GM23338 (cell line): ENCODE data around the gene FBXL17. TPM values are rescaled to one million over a fixed set of nuclear protein-coding genes. Genes with fewer than 3 reads are reported as not detected.

Experiments used
- ATAC-seq: fragments of 200-7000 bp; cut with Tn5 transposase; 3 replicates; pipeline ENCODE4 v1.9.1; 2020
- DNase-seq: peaks from one replicate; pipeline ENCODE4 v3.0.0-alpha.2; 2015; ENCODE audit warnings: low spot score
- H2AFZ ChIP-seq: fragments of 200-600 bp; sonication (generic); 2 replicates; pipeline ENCODE4 v1.8.0; 2016; ENCODE audit warnings: antibody characterized with exemption, mild to moderate bottlenecking, moderate library complexity
- H3F3A ChIP-seq: fragments of 200-600 bp; sonication (generic); replicated peaks from 2 replicates; pipeline ENCODE4 v1.8.0; 2017; ENCODE audit warnings: antibody characterized with exemption, mixed run types, low read depth
- H3K27ac ChIP-seq: fragments of 200-600 bp; sonication (generic); 2 replicates; pipeline ENCODE4 v1.6.1; 2016; ENCODE audit warnings: low read depth
- H3K27me3 ChIP-seq: fragments of 200-600 bp; sonication (generic); 2 replicates; pipeline ENCODE4 v1.8.0; 2016; ENCODE audit warnings: mild to moderate bottlenecking, mixed run types, moderate library complexity; ENCODE audit not compliant: insufficient read depth
- H3K36me3 ChIP-seq: fragments of 200-600 bp; sonication (generic); 2 replicates; pipeline ENCODE4 v1.8.0; 2016; ENCODE audit warnings: mild to moderate bottlenecking; ENCODE audit not compliant: insufficient read depth
- H3K4me1 ChIP-seq: fragments of 200-600 bp; sonication (generic); 2 replicates; pipeline ENCODE4 v1.8.0; 2016; ENCODE audit warnings: mild to moderate bottlenecking, moderate library complexity; ENCODE audit not compliant: insufficient read depth
- H3K4me2 ChIP-seq: fragments of 200-600 bp; sonication (generic); 2 replicates; pipeline ENCODE4 v1.7.1; 2017; ENCODE audit warnings: mixed run types
- H3K4me3 ChIP-seq: fragments of 200-600 bp; sonication (generic); 2 replicates; pipeline ENCODE4 v1.6.1; 2016; ENCODE audit warnings: mixed run types
- H3K79me2 ChIP-seq: fragments of 200-600 bp; sonication (generic); replicated peaks from 2 replicates; pipeline ENCODE4 v1.8.0; 2017; ENCODE audit warnings: mild to moderate bottlenecking; ENCODE audit not compliant: insufficient read depth
- H3K9me2 ChIP-seq: fragments of 200-600 bp; sonication (generic); 2 replicates; pipeline ENCODE4 v1.8.0; 2017; ENCODE audit not compliant: insufficient read depth
- H4K20me1 ChIP-seq: fragments of 200-600 bp; sonication (generic); replicated peaks from 2 replicates; pipeline ENCODE4 v1.8.0; 2017; ENCODE audit warnings: mild to moderate bottlenecking; ENCODE audit not compliant: insufficient read depth
- H3K27ac Mint-ChIP-seq: 2 replicates; pipeline ENCODE4 v1.8.0; 2020; ENCODE audit warnings: inconsistent platforms, mild to moderate bottlenecking, moderate library complexity, mixed read lengths
- H3K27me3 Mint-ChIP-seq: 3 replicates; pipeline ENCODE4 v1.8.0; 2022; ENCODE audit warnings: low read depth, mild to moderate bottlenecking, moderate library complexity, mixed read lengths, inconsistent platforms; ENCODE audit not compliant: insufficient read depth, poor library complexity
- H3K36me3 Mint-ChIP-seq: 3 replicates; pipeline ENCODE4 v1.8.0; 2021; ENCODE audit warnings: low read depth, mild to moderate bottlenecking, inconsistent platforms, moderate library complexity, mixed read lengths
- H3K4me1 Mint-ChIP-seq: 3 replicates; pipeline ENCODE4 v1.8.0; 2020; ENCODE audit warnings: mild to moderate bottlenecking, inconsistent platforms, mixed read lengths
- H3K4me3 Mint-ChIP-seq: 3 replicates; pipeline ENCODE4 v1.8.0; 2021; ENCODE audit warnings: moderate library complexity, mild to moderate bottlenecking, inconsistent platforms, mixed read lengths
- H3K9me3 Mint-ChIP-seq: 3 replicates; pipeline ENCODE4 v1.8.0; 2020; ENCODE audit warnings: moderate library complexity, mild to moderate bottlenecking, inconsistent platforms, mixed read lengths
- CTCF ChIP-seq, 2 experiments: fragments of 200-600 bp in 1 of 2; sonication (generic) in 1 of 2; conservative IDR thresholded peaks; 2 replicates each; pipeline versions ENCODE4 v1.5.1 to v1.6.1; 2016 to 2017; ENCODE audit warnings: antibody characterized with exemption in 2 of 2, low read depth in 2 of 2, mild to moderate bottlenecking in 2 of 2, moderate library complexity in 1 of 2
- EZH2phosphoT487 ChIP-seq: fragments of 200-600 bp; sonication (generic); IDR thresholded peaks from one replicate; pipeline ENCODE4 v1.8.1; 2018; ENCODE audit warnings: antibody characterized with exemption; ENCODE audit not compliant: unreplicated experiment
- JUNB ChIP-seq: IDR thresholded peaks from one replicate; pipeline ENCODE4 v1.6.1; 2016; ENCODE audit warnings: antibody characterized with exemption; ENCODE audit not compliant: unreplicated experiment
- REST ChIP-seq: IDR thresholded peaks from one replicate; pipeline ENCODE4 v1.6.1; 2018; ENCODE audit warnings: antibody characterized with exemption; ENCODE audit not compliant: unreplicated experiment
- STAT1 ChIP-seq: IDR thresholded peaks from one replicate; pipeline ENCODE4 v1.6.1; 2016; ENCODE audit warnings: antibody characterized with exemption; ENCODE audit not compliant: unreplicated experiment
- ZNF114 ChIP-seq: fragments of 250-450 bp; sonication (Bioruptor Pico); IDR thresholded peaks from 2 replicates; pipeline ENCODE4 v1.5.0; 2020; ENCODE audit warnings: mild to moderate bottlenecking, moderate library complexity
- polyA plus RNA-seq: library from polyadenylated mRNA; unstranded; fragments of >200 nt; fragmentation: Nextera tagmentation; extraction: Ambion mirVana; gene quantifications from 2 replicates; pipeline ENCODE4 v1.2.1, GENCODE V29; 2016
- total RNA-seq: library from RNA; depleted of rRNA; stranded (reverse); fragments of >200 nt; shearing (Covaris generic); gene quantifications from 2 replicates; pipeline ENCODE4 v1.2.3, GENCODE V29; 2014
- TF ChIP-seq, protein P1 (sequence below): fragments of 250-450 bp; sonication (Bioruptor Pico); IDR thresholded peaks from 2 replicates; pipeline ENCODE4 v1.5.0; 2020; ENCODE audit warnings: mild to moderate bottlenecking, moderate library complexity

FBXL17 gene
- total and polyA plus RNA-seq, 2 experiments from 2014 or later, result 2.0 to 2.7 TPM

- H3K9me2 ChIP-seq, result no peaks in the 10 kb centered on the region
- Mint-ChIP-seq H3K27ac (no peak overlapping the region; the same call in 1 of the 2 replicates), H3K27me3 (no peaks in the 10 kb centered on the region), H3K36me3 (peaks cover 9% of the 10 kb centered on the region; the same call in 2 of the 3 replicates), H3K4me1 (peaks cover 34% of the 10 kb centered on the region), H3K4me3 (no peak overlapping the region), H3K9me3 (peaks cover 5% of the 10 kb centered on the region; the same call in 2 of the 3 replicates)
- ATAC-seq (no peak), DNase-seq (no peak)
- no peaks in the 10 kb centered on the region for H3K27me3 ChIP-seq
- peaks cover 4% of the 10 kb centered on the region; the same call in 1 of the 2 replicates for H3F3A ChIP-seq
- H3K4me1 ChIP-seq, result peaks cover 49% of the 10 kb centered on the region
- H2AFZ ChIP-seq, result peak overlapping the region; percentile 30; the same call in 1 of the 2 replicates
- H3K27ac ChIP-seq, result no peak overlapping the region
- no peaks in the 10 kb centered on the region for H3K79me2 ChIP-seq
- no peaks in the 10 kb centered on the region for H3K36me3 ChIP-seq
- no peaks in the 10 kb centered on the region for H4K20me1 ChIP-seq
- TF ChIP-seq CTCF (conservative IDR thresholded peaks at IDR 0.05; ENCODE audit: low read depth in 2 of 2) (no peak), JUNB (no peak)
- TF ChIP-seq, protein P1, sequence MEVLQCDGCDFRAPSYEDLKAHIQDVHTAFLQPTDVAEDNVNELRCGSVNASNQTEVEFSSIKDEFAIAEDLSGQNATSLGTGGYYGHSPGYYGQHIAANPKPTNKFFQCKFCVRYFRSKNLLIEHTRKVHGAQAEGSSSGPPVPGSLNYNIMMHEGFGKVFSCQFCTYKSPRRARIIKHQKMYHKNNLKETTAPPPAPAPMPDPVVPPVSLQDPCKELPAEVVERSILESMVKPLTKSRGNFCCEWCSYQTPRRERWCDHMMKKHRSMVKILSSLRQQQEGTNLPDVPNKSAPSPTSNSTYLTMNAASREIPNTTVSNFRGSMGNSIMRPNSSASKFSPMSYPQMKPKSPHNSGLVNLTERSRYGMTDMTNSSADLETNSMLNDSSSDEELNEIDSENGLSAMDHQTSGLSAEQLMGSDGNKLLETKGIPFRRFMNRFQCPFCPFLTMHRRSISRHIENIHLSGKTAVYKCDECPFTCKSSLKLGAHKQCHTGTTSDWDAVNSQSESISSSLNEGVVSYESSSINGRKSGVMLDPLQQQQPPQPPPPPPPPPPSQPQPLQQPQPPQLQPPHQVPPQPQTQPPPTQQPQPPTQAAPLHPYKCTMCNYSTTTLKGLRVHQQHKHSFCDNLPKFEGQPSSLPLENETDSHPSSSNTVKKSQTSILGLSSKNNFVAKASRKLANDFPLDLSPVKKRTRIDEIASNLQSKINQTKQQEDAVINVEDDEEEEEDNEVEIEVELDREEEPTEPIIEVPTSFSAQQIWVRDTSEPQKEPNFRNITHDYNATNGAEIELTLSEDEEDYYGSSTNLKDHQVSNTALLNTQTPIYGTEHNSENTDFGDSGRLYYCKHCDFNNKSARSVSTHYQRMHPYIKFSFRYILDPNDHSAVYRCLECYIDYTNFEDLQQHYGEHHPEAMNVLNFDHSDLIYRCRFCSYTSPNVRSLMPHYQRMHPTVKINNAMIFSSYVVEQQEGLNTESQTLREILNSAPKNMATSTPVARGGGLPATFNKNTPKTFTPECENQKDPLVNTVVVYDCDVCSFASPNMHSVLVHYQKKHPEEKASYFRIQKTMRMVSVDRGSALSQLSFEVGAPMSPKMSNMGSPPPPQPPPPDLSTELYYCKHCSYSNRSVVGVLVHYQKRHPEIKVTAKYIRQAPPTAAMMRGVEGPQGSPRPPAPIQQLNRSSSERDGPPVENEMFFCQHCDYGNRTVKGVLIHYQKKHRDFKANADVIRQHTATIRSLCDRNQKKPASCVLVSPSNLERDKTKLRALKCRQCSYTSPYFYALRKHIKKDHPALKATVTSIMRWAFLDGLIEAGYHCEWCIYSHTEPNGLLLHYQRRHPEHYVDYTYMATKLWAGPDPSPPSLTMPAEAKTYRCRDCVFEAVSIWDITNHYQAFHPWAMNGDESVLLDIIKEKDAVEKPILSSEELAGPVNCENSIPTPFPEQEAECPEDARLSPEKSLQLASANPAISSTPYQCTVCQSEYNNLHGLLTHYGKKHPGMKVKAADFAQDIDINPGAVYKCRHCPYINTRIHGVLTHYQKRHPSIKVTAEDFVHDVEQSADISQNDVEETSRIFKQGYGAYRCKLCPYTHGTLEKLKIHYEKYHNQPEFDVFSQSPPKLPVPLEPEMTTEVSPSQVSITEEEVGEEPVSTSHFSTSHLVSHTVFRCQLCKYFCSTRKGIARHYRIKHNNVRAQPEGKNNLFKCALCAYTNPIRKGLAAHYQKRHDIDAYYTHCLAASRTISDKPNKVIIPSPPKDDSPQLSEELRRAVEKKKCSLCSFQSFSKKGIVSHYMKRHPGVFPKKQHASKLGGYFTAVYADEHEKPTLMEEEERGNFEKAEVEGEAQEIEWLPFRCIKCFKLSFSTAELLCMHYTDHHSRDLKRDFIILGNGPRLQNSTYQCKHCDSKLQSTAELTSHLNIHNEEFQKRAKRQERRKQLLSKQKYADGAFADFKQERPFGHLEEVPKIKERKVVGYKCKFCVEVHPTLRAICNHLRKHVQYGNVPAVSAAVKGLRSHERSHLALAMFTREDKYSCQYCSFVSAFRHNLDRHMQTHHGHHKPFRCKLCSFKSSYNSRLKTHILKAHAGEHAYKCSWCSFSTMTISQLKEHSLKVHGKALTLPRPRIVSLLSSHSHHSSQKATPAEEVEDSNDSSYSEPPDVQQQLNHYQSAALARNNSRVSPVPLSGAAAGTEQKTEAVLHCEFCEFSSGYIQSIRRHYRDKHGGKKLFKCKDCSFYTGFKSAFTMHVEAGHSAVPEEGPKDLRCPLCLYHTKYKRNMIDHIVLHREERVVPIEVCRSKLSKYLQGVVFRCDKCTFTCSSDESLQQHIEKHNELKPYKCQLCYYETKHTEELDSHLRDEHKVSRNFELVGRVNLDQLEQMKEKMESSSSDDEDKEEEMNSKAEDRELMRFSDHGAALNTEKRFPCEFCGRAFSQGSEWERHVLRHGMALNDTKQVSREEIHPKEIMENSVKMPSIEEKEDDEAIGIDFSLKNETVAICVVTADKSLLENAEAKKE (CRISPR knock-in tag), result no peak
- no peak overlapping the region for H3K4me3 ChIP-seq
- H3K4me2 ChIP-seq, result 0 out of 2 replicates have a peak overlapping the region, but pooled peaks have one; percentile 11
Observed at GRCh38 chr5:108074626-108075025, 307.3 kb downstream of the FBXL17 start.

DNA sequence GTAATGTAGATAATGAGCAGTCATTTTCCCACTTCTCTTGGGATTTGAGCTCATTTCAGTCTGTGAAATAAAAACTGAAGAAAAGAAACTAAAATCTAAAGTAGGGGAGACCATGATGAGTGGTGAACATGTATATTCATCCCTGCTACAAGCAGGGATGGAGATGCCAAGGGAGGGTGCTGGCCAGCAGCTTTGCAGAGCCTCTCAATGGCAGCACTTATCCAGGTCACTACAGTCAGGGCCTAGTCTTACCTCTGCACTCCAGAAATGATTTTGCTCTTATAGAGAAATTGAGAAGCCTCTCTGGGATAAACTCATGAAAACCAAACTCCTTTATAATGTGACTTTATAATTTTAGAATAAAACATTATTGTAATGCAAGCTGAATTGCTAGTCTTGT lies 317.6 kb downstream of the FBXL17 start:
- H3K4me1 Mint-ChIP-seq, result peaks cover 5% of the 10 kb centered on the region; the same call in 2 of the 3 replicates
- ATAC-seq (peak; percentile 45; the same call in 2 of the 3 replicates), DNase-seq (no peak)
- no peaks in the 10 kb centered on the region for H3K27me3 ChIP-seq
- H3K9me2 ChIP-seq, result no peaks in the 10 kb centered on the region
- H4K20me1 ChIP-seq, result no peaks in the 10 kb centered on the region
- no peak overlapping the region for H3K4me3 Mint-ChIP-seq
- H3F3A ChIP-seq, result no peaks in the 10 kb centered on the region
- no peak overlapping the region for H2AFZ ChIP-seq
- no peak overlapping the region for H3K4me2 ChIP-seq
- no peak overlapping the region for H3K4me3 ChIP-seq
- no peaks in the 10 kb centered on the region for H3K79me2 ChIP-seq
- H3K27me3 Mint-ChIP-seq, result no peaks in the 10 kb centered on the region
- H3K9me3 Mint-ChIP-seq, result no peaks in the 10 kb centered on the region
- no peaks in the 10 kb centered on the region for H3K36me3 ChIP-seq
- no peak overlapping the region for H3K27ac ChIP-seq
- no peak overlapping the region for H3K27ac Mint-ChIP-seq
- H3K4me1 ChIP-seq, result peaks cover 2% of the 10 kb centered on the region; the same call in 1 of the 2 replicates
- H3K36me3 Mint-ChIP-seq, result no peaks in the 10 kb centered on the region
- no peak for TF ChIP-seq CTCF (conservative IDR thresholded peaks at IDR 0.05; ENCODE audit: low read depth in 2 of 2)
- no peak for TF ChIP-seq REST
- TF ChIP-seq STAT1, result no peak
- no peak for TF ChIP-seq EZH2phosphoT487
- no peak for TF ChIP-seq ZNF114 (CRISPR knock-in tag)
